ENCODE measurements around the gene GCN1. TPM values are rescaled to one million over a fixed set of nuclear protein-coding genes. Genes with fewer than 3 reads are reported as not detected.

The GCN1 gene
- polyA plus RNA-seq, 1 experiment = 59.7 TPM

GRCh38 chr12:120164293-120164692, 30.2 kb downstream of the GCN1 start:
- Histone ChIP-seq H3K4me3 (ENCODE audit: low read depth, low read length) (no peak overlapping the region), H3K36me3 (ENCODE audit: control insufficient read depth, insufficient read depth, low read length) (peaks cover 45% of the 10 kb centered on the region), H3K27me3 (ENCODE audit: control insufficient read depth, insufficient read depth, low read length) (no peaks in the 10 kb centered on the region)
- TF ChIP-seq CTCF (IDR thresholded peaks at IDR 0.05; ENCODE audit: insufficient read depth, low read depth, low read length) = no peak
- DNase-seq (ENCODE audit: low read depth) = no peak
- ChIA-PET CTCF (no interaction called here), POLR2A (interaction anchor here (0.6 kb wide), 1 partner anchor 37 kb away, joined by 3 read pairs; no protein-coding TSS in a partner anchor)

- Histone ChIP-seq H3K36me3 (ENCODE audit: control insufficient read depth, insufficient read depth, low read length) (peaks cover 47% of the 10 kb centered on the region), H3K27me3 (ENCODE audit: control insufficient read depth, insufficient read depth, low read length) (no peaks in the 10 kb centered on the region), H3K4me3 (ENCODE audit: low read depth, low read length) (no peak overlapping the region)
- ChIA-PET CTCF (no interaction called here), POLR2A (no interaction called here)
- no peak for TF ChIP-seq CTCF (IDR thresholded peaks at IDR 0.05; ENCODE audit: insufficient read depth, low read depth, low read length)
- DNase-seq (ENCODE audit: low read depth) = no peak
These were observed 31.8 kb downstream of the GCN1 start for GRCh38 chr12:120162763-120163162.

- no peak for TF ChIP-seq CTCF (IDR thresholded peaks at IDR 0.05; ENCODE audit: insufficient read depth, low read depth, low read length)
- DNase-seq (ENCODE audit: low read depth) = no peak
- H3K36me3 ChIP-seq (ENCODE audit: control insufficient read depth, insufficient read depth, low read length) = peaks cover 53% of the 10 kb centered on the region
- ChIA-PET POLR2A (no interaction called here), CTCF (no interaction called here)
- H3K4me3 ChIP-seq (ENCODE audit: low read depth, low read length) = no peak overlapping the region
- no peaks in the 10 kb centered on the region for H3K27me3 ChIP-seq (ENCODE audit: control insufficient read depth, insufficient read depth, low read length)
These were observed 32.7 kb downstream of the GCN1 start for GRCh38 chr12:120161852-120162251.

GRCh38 chr12:120159509-120160237, 34.8 kb downstream of the GCN1 start:
- ChIA-PET POLR2A (no interaction called here), CTCF (no interaction called here)
- Histone ChIP-seq H3K4me3 (ENCODE audit: low read depth, low read length) (no peak overlapping the region), H3K27me3 (ENCODE audit: control insufficient read depth, insufficient read depth, low read length) (no peaks in the 10 kb centered on the region), H3K36me3 (ENCODE audit: control insufficient read depth, insufficient read depth, low read length) (peaks cover 69% of the 10 kb centered on the region)
- DNase-seq (ENCODE audit: low read depth) = no peak
- TF ChIP-seq CTCF (IDR thresholded peaks at IDR 0.05; ENCODE audit: insufficient read depth, low read depth, low read length) = no peak

GRCh38 chr12:120158351-120158750, 36.2 kb downstream of the GCN1 start:
- Histone ChIP-seq H3K36me3 (ENCODE audit: control insufficient read depth, insufficient read depth, low read length) (peaks cover 76% of the 10 kb centered on the region), H3K4me3 (ENCODE audit: low read depth, low read length) (no peak overlapping the region), H3K27me3 (ENCODE audit: control insufficient read depth, insufficient read depth, low read length) (no peaks in the 10 kb centered on the region)
- DNase-seq (ENCODE audit: low read depth) = no peak
- TF ChIP-seq CTCF (IDR thresholded peaks at IDR 0.05; ENCODE audit: insufficient read depth, low read depth, low read length) = no peak
- ChIA-PET CTCF (no interaction called here), POLR2A (interaction anchor here (0.6 kb wide), 1 partner anchor 21 kb away, joined by 8 read pairs; no protein-coding TSS in a partner anchor)

All from BJ (cell line).